Measurements from ENCODE around the gene LRP2.

DNA sequence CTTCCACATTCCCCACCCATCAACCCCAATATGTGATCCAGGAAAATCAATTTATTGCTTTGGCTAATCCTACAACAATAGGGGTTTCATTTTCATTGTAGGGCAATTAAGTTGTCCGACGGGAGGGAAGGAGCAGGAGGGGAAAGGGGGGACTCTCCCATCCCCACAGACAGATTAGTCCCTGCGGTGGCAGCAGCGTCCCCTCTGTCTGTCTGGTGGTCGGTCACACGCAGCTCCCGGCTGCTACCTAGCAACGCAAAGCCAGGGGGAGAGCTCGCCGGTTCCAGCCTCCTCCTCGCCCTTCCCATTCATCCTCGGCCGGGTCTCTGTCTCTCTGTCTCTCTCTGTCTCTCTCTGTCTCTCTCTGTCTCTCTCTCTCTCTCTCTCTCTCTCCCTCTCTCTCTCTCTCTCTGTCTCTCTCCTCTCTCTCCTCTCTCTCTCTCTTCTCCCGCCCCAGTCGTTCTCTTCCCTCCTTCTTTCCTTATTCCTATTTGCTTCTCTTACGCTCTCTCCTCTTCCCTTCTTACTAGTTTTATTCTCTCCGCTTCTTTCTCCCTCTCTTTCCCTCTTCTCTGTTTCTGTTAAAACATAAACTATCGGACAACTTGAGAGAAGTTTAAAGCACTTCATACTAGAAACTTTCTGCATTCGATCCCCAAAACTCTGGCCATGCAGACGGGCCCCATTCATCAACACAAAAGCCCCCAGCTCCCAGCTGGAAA, 1.2 kb downstream of the LRP2 start:
- TF ChIP-seq POLR2A (IDR thresholded peaks at IDR 0.05; ENCODE audit: low read length): no peak
- TF ChIP-seq, protein P1, sequence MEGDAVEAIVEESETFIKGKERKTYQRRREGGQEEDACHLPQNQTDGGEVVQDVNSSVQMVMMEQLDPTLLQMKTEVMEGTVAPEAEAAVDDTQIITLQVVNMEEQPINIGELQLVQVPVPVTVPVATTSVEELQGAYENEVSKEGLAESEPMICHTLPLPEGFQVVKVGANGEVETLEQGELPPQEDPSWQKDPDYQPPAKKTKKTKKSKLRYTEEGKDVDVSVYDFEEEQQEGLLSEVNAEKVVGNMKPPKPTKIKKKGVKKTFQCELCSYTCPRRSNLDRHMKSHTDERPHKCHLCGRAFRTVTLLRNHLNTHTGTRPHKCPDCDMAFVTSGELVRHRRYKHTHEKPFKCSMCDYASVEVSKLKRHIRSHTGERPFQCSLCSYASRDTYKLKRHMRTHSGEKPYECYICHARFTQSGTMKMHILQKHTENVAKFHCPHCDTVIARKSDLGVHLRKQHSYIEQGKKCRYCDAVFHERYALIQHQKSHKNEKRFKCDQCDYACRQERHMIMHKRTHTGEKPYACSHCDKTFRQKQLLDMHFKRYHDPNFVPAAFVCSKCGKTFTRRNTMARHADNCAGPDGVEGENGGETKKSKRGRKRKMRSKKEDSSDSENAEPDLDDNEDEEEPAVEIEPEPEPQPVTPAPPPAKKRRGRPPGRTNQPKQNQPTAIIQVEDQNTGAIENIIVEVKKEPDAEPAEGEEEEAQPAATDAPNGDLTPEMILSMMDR (IDR thresholded peaks at IDR 0.05): no peak
- TF ChIP-seq RAD21 (conservative IDR thresholded peaks at IDR 0.05 in 1 of 2, IDR thresholded peaks at IDR 0.05 in 1 of 2): no peak
- no peak for TF ChIP-seq EHMT2 (IDR thresholded peaks at IDR 0.05; ENCODE audit: low read depth)
- TF ChIP-seq CHD2 (IDR thresholded peaks at IDR 0.05; ENCODE audit: low read length, partially characterized antibody): no peak
- TF ChIP-seq EP300 (IDR thresholded peaks at IDR 0.05): no peak
- TF ChIP-seq, protein P2, sequence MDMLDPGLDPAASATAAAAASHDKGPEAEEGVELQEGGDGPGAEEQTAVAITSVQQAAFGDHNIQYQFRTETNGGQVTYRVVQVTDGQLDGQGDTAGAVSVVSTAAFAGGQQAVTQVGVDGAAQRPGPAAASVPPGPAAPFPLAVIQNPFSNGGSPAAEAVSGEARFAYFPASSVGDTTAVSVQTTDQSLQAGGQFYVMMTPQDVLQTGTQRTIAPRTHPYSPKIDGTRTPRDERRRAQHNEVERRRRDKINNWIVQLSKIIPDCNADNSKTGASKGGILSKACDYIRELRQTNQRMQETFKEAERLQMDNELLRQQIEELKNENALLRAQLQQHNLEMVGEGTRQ (IDR thresholded peaks at IDR 0.05): no peak
- TF ChIP-seq, protein P3, sequence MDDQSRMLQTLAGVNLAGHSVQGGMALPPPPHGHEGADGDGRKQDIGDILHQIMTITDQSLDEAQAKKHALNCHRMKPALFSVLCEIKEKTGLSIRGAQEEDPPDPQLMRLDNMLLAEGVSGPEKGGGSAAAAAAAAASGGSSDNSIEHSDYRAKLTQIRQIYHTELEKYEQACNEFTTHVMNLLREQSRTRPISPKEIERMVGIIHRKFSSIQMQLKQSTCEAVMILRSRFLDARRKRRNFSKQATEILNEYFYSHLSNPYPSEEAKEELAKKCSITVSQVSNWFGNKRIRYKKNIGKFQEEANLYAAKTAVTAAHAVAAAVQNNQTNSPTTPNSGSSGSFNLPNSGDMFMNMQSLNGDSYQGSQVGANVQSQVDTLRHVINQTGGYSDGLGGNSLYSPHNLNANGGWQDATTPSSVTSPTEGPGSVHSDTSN (IDR thresholded peaks at IDR 0.05): no peak
- TF ChIP-seq KDM1A (IDR thresholded peaks at IDR 0.05; ENCODE audit: low read depth): no peak
- TF ChIP-seq SMC3 (IDR thresholded peaks at IDR 0.05): no peak
- TF ChIP-seq ZFP36 (IDR thresholded peaks at IDR 0.05; ENCODE audit: borderline replicate concordance, partially characterized antibody): no peak
